GM12801 (cell line): Measurements from ENCODE around the gene HCST.

ENCODE experiments used
- TF ChIP-seq, protein P1 (sequence below): IDR thresholded peaks from one replicate; pipeline ENCODE4 v1.5.1; 2011; ENCODE audit warnings: control low read depth; ENCODE audit not compliant: insufficient read length; ENCODE audit errors: extremely low read depth

Gene HCST

DNA sequence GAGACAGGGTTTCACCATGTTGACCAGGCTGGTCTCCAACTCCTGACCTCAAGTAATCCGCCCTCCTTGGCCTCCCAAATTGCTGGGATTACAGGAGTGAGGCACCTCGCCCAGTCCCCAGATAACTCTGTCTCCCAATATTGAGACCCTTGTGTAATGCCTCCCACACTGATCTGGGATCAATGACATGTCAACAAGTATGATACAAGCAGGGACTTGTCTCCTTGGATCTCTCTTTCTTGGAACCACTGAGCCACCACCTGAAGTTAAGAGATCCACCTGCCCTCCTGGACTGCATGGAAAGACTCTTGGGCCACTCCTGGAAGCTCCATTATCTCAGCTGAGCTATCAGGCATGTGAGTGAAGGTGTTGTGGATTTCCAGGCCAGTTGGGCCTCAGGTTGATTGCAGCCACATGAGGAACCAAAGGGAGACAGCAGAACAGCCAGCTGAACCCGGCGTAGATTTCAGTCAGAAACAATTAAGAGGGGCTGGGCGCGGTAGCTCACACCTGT lies 17.0 kb upstream of the HCST start:
- TF ChIP-seq, protein P1, sequence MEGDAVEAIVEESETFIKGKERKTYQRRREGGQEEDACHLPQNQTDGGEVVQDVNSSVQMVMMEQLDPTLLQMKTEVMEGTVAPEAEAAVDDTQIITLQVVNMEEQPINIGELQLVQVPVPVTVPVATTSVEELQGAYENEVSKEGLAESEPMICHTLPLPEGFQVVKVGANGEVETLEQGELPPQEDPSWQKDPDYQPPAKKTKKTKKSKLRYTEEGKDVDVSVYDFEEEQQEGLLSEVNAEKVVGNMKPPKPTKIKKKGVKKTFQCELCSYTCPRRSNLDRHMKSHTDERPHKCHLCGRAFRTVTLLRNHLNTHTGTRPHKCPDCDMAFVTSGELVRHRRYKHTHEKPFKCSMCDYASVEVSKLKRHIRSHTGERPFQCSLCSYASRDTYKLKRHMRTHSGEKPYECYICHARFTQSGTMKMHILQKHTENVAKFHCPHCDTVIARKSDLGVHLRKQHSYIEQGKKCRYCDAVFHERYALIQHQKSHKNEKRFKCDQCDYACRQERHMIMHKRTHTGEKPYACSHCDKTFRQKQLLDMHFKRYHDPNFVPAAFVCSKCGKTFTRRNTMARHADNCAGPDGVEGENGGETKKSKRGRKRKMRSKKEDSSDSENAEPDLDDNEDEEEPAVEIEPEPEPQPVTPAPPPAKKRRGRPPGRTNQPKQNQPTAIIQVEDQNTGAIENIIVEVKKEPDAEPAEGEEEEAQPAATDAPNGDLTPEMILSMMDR = no peak

- TF ChIP-seq, protein P1 = no peak
Observed at GRCh38 chr19:35885904-35886303, 16.4 kb upstream of the HCST start.

DNA sequence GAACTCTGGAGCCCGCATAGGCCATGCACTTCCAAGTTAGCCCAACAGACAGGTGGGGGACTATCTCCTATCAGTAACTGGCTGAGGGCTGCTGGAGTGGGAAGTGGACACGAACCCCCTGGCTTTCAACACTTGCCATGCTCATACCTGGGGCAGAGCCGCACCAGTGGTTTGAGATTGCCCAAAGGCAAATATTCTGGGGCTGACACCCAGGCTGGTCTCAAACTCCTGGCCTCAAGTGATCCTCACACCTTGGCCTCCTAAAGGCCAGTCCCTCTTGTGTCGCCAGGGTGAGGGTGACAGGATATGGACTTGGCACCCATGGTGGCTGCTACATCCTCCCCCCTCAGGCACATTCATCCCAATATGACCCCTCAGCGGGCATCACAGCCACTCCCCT lies 15.1 kb upstream of the HCST start:
- TF ChIP-seq, protein P1 = no peak

GRCh38 chr19:35888398-35888797 lies 13.9 kb upstream of the HCST start:
- TF ChIP-seq, protein P1 = no peak

GRCh38 chr19:35889370-35890112 lies 12.8 kb upstream of the HCST start:
- TF ChIP-seq, protein P1 = no peak

DNA sequence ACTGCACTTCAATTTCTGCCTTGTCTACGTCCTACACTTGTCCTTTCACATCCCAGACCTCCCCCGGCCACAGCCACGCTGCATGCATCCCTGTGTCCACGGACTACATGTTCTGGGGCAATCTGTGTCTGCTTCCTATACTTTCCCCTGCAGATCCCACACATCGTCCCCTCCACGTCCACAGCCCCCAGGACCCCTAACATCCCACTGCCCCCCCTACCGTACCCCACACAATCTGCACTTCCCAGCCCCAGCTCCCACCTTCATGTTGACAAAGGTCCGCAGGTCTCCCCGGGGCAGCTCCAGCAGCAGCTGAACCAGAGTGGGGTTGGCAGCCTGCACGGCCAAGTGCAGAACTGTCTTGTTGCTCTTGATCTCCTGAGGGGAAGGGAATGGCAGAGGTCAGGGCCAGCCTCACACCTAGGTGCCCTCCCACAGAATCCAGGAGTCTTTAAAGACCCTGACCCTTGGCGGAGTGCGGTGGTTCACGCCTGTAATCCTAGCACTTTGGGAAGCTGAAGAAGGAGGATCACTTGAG lies 12.1 kb upstream of the HCST start:
- TF ChIP-seq, protein P1 = no peak

GRCh38 chr19:35894342-35894741 lies 8.0 kb upstream of the HCST start:
- TF ChIP-seq, protein P1 = no peak
